Transverse colon (tissue), 4 donors: ENCODE measurements around the gene NEDD1.

Source experiments
- CTCF ChIP-seq, 5 experiments: fragments of 200-600 bp in 3 of 5; fragments of 450-650 bp in 2 of 5; sonication (generic) in 3 of 5; IDR thresholded peaks; 1 replicate in 2 of 5; 2 replicates in 3 of 5; pipeline ENCODE4 v1.5.1; 2016 to 2017; ENCODE audit warnings: antibody characterized with exemption in 5 of 5, inconsistent platforms in 3 of 5, mild to moderate bottlenecking in 2 of 5, moderate library complexity in 1 of 5
- EP300 ChIP-seq: sonication (generic); formaldehyde crosslinking; IDR thresholded peaks from one replicate; pipeline ENCODE4 v1.6.1; 2017; ENCODE audit warnings: antibody characterized with exemption, low read depth
- POLR2A ChIP-seq: fragments of 450-650 bp; IDR thresholded peaks from one replicate; pipeline ENCODE4 v1.6.1; 2016; ENCODE audit warnings: antibody characterized with exemption, mild to moderate bottlenecking, moderate library complexity
- POLR2AphosphoS5 ChIP-seq, 3 donors: sonication (generic); formaldehyde crosslinking; IDR thresholded peaks; one replicate each; pipeline ENCODE4 v1.6.1; 2016; ENCODE audit warnings: antibody characterized with exemption in 3 of 3

GRCh38 chr12:96874211-96874610, 32.8 kb upstream of the NEDD1 start:
- no peak for TF ChIP-seq POLR2A
- TF ChIP-seq CTCF (IDR thresholded peaks at IDR 0.05), result no peak
- no peak for TF ChIP-seq EP300
- TF ChIP-seq POLR2AphosphoS5 (IDR thresholded peaks at IDR 0.05), result no peak
